ENCODE measurements around the gene TSPAN9. TPM values are rescaled to one million over a fixed set of nuclear protein-coding genes. Genes with fewer than 3 reads are reported as not detected.
A peak's percentile ranks its signal among the peaks of the same experiment; 100 is the strongest.

The TSPAN9 gene
- total and polyA plus RNA-seq, 2 of the 4 experiments (the other 2 are of a cell fraction) = 17.7 to 39.1 TPM

GRCh38 chr12:3304436-3305165, 227.4 kb downstream of the TSPAN9 start:
- Histone ChIP-seq H3K9me1 (ENCODE audit: insufficient read depth, low read length) (peaks cover 9% of the 10 kb centered on the region), H2AK9ac (replicated peaks; ENCODE audit: low read depth, low read length, poor library complexity) (peak overlapping the region; percentile 88), H2BK20ac (ENCODE audit: low read depth, low read length) (peak overlapping the region; percentile 46; the same call in 1 of the 2 replicates), H3K9ac (ENCODE audit: low read depth, low read length) (no peak overlapping the region), H4K5ac (ENCODE audit: low read depth, low read length) (no peak overlapping the region), H2BK120ac (ENCODE audit: low read depth, low read length) (peak overlapping the region; percentile 44), H3K79me1 (ENCODE audit: low read depth in 1 of 2, low read length in 2 of 2) (no peaks in the 10 kb centered on the region), H3K14ac (replicated peaks; ENCODE audit: low read depth, low read length) (no peak overlapping the region; the same call in 1 of the 2 replicates), H3K27ac (ENCODE audit: insufficient read depth, low read length) (no peak overlapping the region; the same call in 1 of the 2 replicates), H2AK5ac (ENCODE audit: low read depth, low read length) (peak overlapping the region; percentile 64; the same call in 1 of the 2 replicates), H4K20me1 (ENCODE audit: insufficient read depth, low read length) (peaks cover 7% of the 10 kb centered on the region; the same call in 1 of the 2 replicates), H4K91ac (ENCODE audit: insufficient read depth, low read depth, low read length) (no peak overlapping the region), H3K9me3 (ENCODE audit: control insufficient read depth, insufficient read depth, low read length) (no peaks in the 10 kb centered on the region), H3K23ac (ENCODE audit: low read depth, low read length) (no peak overlapping the region), H3K18ac (ENCODE audit: low read depth, low read length) (no peak overlapping the region), H2BK5ac (ENCODE audit: low read depth, low read length, poor library complexity, severe bottlenecking) (peak overlapping the region; percentile 70), H3K4ac (ENCODE audit: low read depth, low read length) (peak overlapping the region; percentile 39; the same call in 1 of the 2 replicates), H2AFZ (replicated peaks; ENCODE audit: low read length, poor library complexity) (peak overlapping the region; percentile 81), H3K4me2 (ENCODE audit: low read depth, low read length) (no peak overlapping the region), H2BK15ac (ENCODE audit: low read depth, low read length) (no peak overlapping the region), H3K4me3 (ENCODE audit: insufficient read depth, low read depth, low read length) (no peak overlapping the region), H4K8ac (ENCODE audit: low read depth in 2 of 2, low read length in 2 of 2) (no peak overlapping the region; a peak in 1 of 4 replicates), H3K56ac (ENCODE audit: extremely low read depth, insufficient read depth, low read length) (no peak overlapping the region), H3K27me3 (ENCODE audit: control insufficient read depth, insufficient read depth, low read length) (peaks cover 27% of the 10 kb centered on the region; the same call in 1 of the 2 replicates), H3K4me1 (ENCODE audit: control insufficient read depth, insufficient read depth, low read length) (peaks cover 9% of the 10 kb centered on the region), H3K36me3 (ENCODE audit: control insufficient read depth, insufficient read depth, low read length) (no peaks in the 10 kb centered on the region)
- TF ChIP-seq MXI1 (IDR thresholded peaks at IDR 0.05; ENCODE audit: borderline replicate concordance, low read depth, low read length) = 0 out of 2 replicates have a peak, but pooled peaks have one; percentile 53
- no peak for TF ChIP-seq CEBPB (IDR thresholded peaks at IDR 0.05; ENCODE audit: low read depth, low read length)
- TF ChIP-seq FOS (IDR thresholded peaks at IDR 0.05; ENCODE audit: low read depth, low read length) = no peak
- peak; percentile 56; the same call in 1 of the 2 replicates for TF ChIP-seq USF2 (IDR thresholded peaks at IDR 0.05; ENCODE audit: low read depth, low read length)
- no peak for TF ChIP-seq CHD1 (IDR thresholded peaks at IDR 0.05; ENCODE audit: low read depth, low read length)
- TF ChIP-seq SMC3 (IDR thresholded peaks at IDR 0.05; ENCODE audit: low read depth, low read length) = no peak
- no peak for TF ChIP-seq RCOR1 (IDR thresholded peaks at IDR 0.05; ENCODE audit: insufficient replicate concordance, low read length)
- no peak for TF ChIP-seq MAZ (IDR thresholded peaks at IDR 0.05; ENCODE audit: borderline replicate concordance, low read depth, low read length)
- no peak for TF ChIP-seq POLR2A (IDR thresholded peaks at IDR 0.05; ENCODE audit: low read depth, low read length)
- TF ChIP-seq RAD21 (IDR thresholded peaks at IDR 0.05; ENCODE audit: low read length) = no peak
- no peak for TF ChIP-seq MAFK (IDR thresholded peaks at IDR 0.05; ENCODE audit: low read depth, low read length)
- TF ChIP-seq ELK1 (IDR thresholded peaks at IDR 0.05; ENCODE audit: borderline replicate concordance, low read depth, low read length) = no peak
- TF ChIP-seq BHLHE40 (IDR thresholded peaks at IDR 0.05; ENCODE audit: low read depth, low read length) = 0 out of 2 replicates have a peak, but pooled peaks have one; percentile 47
- no peak for TF ChIP-seq NFE2L2 (IDR thresholded peaks at IDR 0.05; ENCODE audit: low read depth, low read length)
- dilution Hi-C loops (cut with HindIII; ENCODE audit: low sequenced_read_pairs, unreplicated experiment) = no loop called here
- CTCF ChIA-PET = no interaction called here
- intact Hi-C loops (cut with micrococcal nuclease) = loop anchor here (5.0 to 10.0 kb wide), 3 partner anchors 180 to 733 kb away; partner anchors contain the start of gene PARP11
- peak; percentile 25 for ATAC-seq (ENCODE audit: low read depth)
- in situ Hi-C loops (cut with MboI; ENCODE audit: low sequenced_read_pairs) = no loop called here
- no TSS peak for BruUV-seq (replicated peaks)
- peak; percentile 85 for DNase-seq
- POLR2A ChIA-PET (ENCODE audit: unreplicated experiment) = no interaction called here
- 79% methylated on average over 21 of the region's 30 CpGs; no CpG with 5 or more reads in 1 of the 2 experiments for WGBS, 2 experiments (ENCODE audit: extremely low coverage in 2 of 2, insufficient read length in 1 of 2)
